GM18520 (cell line): ENCODE data around the gene GINS2.

Source experiments
- ATAC-seq: cut with Tn5 transposase; IDR thresholded peaks from one replicate; pipeline ENCODE4 v1.9.1; 2021; ENCODE audit not compliant: unreplicated experiment

Gene GINS2

GRCh38 chr16:85690469-85691064 is 1.8 kb upstream of the GINS2 start:
- no peak for ATAC-seq

- ATAC-seq: no peak
These were observed 1.2 kb upstream of the GINS2 start for GRCh38 chr16:85689950-85690320.

- ATAC-seq: no peak
These were observed 663 bp upstream of the GINS2 start for GRCh38 chr16:85689285-85689949.

DNA sequence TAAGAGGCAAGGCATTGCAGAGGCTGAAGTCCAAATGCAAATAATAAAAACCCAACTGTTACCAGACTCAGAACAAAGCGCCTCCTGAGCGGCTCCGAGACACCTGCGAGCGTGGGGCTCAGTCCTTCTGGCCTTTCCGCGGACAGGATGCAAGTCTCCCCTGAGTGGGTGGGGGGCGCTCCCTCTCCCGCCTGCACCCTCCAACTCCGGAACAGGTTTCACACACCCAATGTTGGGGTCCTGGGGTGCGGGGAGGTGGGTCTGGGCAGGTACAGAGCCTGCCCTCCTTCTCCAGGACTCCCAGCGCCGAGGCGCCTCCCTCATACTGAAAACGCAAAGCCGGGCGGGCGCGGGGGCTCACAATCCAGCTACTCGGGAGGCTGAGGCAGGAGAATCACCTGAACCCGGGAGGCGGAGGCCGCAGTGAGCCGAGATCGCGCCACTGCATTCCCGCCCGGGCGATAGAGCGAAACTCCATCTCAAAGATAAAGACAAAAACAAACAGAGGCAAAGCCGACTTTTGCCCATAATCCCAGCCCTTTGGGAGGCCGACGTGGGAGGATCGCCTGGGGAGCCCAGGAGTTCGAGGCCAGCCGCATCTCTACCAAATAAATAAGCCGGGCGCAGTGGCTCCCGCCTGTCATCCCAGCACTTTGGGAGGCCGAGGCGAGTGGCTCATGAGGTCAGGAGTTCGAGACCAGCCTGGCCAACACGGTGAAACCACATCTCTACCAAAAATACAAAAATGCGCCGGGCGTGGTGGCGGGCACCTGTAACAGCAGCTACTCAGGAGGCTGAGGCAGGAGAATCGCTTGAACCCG is 893 bp downstream of the GINS2 start:
- ATAC-seq: no peak

DNA sequence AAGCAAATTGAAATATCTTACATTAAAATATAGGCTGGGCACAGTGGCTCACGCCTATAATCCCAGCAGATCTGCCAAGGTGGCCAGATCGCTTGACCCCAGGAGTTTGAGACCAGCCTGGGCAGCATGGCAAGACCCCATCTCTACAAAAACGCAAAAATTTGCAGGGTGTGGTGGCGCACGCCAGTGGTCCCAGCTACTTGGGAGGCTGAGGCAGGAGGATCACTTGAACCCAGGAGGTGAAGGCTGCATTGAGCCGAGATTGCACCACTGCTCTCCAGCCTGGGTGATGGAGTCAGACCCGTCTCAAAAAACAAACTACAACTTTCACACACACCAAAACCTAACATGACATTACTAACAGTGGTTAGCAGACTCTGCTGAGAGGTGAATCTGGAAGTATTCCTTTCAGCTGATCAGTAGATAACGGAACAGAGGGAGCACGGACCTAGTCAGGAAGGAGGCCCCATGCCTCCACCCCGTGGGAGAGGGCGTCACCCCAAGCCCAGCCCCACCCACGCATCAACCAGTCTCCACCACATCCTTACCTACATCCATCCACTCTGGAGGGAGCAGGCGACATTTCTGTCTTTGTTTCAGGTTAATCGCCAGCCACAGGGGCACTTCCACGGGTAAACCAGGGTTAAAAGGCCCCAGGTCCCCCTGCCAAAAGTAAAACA is 1.7 kb downstream of the GINS2 start:
- ATAC-seq: no peak

DNA sequence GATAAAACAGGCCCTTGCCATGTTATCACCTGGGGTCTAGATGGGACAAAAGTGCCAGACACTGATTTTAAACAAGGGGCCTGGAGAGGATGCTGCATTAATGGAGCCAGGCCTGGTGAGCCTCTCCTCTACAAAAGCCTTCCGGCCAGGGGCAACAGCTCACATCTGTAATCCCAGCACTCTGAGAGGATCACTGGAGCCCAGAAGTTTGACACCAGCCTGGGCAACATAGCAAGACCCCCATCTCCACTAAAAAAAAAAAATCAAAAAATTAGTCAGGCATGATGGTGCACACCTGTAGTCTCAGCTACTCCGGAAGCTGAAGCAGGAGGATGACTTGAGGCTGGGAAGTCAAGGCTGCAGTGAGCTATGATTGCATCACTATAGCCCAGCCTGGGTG is 3.5 kb downstream of the GINS2 start:
- no peak for ATAC-seq

DNA sequence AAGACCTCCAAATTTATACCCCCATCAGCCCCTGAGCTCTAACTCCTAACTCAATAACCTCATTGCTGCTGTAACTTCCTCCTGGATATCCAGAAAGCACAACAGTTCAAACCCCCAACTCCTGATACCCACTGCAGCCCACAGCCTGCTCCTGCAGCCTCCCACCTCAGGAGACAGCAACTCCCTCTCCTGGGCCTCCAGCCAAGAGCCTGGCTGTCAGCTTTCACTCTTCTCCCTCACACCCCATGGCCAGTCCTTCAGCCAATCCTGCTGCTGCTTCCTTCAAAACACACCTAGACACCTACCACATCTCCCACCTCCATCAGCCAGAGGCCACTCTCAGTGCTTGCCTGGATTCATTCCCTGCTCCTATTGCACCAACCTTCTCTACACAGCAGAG is 5.4 kb downstream of the GINS2 start:
- no peak for ATAC-seq

- ATAC-seq: no peak
These were observed 6.2 kb downstream of the GINS2 start for GRCh38 chr16:85682516-85682915.

GRCh38 chr16:85681255-85681654 is 7.5 kb downstream of the GINS2 start:
- no peak for ATAC-seq

GRCh38 chr16:85680352-85680944 is 8.3 kb downstream of the GINS2 start:
- ATAC-seq: no peak

GRCh38 chr16:85679870-85680269 is 8.9 kb downstream of the GINS2 start:
- no peak for ATAC-seq

DNA sequence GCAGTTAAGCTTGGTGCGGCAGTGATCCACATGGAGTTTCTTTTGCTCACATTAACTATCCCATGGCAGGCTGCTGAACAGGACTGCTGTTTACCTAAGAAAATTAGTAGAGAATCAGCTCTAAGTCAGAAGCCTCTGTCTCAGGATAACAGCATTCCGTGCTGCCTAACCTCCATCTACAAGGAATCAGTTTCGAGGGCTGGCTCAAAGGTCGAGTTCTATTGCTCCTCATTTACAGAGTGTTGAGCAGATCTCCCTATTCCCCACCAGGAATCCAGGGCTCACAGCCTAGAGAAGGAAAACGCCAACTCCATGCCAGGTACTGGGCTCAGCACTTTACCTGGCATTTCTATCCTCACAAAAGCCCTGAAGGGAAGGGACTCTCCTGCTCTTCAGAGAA is 9.9 kb downstream of the GINS2 start:
- no peak for ATAC-seq

- no peak for ATAC-seq
These were observed 10.7 kb downstream of the GINS2 start for GRCh38 chr16:85678016-85678415.

- ATAC-seq: no peak
These were observed 11.3 kb downstream of the GINS2 start for GRCh38 chr16:85677383-85677967.

DNA sequence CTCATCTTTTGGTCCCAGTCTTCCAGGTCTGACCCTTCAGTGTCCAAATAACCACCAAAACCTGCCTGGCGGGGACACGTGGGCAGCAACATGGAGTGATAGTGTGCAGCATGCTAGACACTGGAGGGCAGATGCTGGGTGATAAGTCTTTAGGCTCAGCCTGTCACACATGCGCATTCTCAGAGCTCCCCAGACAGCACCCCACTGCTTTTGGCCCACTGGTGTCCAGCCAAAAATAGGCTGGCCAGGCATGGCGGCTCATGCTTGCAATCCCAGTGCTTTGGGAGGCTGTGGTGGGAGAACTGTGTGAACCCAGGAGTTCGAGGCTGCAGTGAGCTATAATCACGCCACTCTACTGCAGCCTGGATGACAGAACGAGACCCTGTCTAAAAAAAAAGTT is 12.3 kb downstream of the GINS2 start:
- no peak for ATAC-seq

DNA sequence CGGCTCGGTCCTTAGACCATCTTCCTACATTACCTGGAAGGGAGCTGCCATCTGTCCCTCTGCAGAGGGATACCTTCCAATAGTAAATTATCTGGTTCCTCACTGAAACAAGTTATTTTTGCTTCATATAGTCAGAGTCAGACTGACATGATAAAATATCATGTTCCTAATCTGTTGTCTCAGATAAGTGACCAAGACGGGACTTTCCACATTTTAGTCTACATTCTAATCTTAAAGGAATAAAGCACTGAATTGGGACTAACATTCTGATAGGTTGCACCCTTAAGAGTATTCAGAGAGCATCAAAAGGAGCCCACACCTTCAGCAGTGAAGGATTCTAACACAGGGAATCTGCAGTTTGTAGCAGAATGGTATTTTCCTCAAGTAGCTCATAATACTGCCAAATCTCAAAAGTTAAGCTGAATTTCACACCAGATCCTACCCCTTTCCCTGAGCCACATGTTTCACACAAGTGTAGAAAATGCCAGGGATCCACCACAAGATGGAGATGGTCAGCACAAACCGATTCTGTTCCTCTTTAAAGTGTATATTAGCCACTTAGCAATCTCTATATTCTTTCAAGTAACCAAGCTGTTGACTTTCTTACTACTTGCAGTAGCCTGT is 13.4 kb downstream of the GINS2 start:
- ATAC-seq: no peak

DNA sequence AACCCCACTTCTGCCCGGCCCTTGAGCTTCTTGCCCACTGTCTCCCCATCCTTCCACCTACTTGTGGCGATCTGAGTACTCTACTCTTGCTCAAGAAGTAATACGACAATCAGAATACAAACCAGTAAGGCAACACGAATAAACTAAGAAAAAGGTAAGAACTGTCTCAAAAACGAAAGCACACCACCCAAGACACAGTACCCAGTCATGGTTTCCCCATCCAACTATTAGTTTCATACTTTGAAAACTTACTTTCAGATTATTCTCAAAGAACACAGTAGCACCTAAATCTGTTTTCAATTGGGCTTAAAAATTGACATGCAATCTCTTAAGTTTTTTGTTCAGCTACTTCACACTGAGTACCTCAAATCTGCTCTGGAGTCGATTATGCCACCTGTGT is 13.9 kb downstream of the GINS2 start:
- no peak for ATAC-seq

DNA sequence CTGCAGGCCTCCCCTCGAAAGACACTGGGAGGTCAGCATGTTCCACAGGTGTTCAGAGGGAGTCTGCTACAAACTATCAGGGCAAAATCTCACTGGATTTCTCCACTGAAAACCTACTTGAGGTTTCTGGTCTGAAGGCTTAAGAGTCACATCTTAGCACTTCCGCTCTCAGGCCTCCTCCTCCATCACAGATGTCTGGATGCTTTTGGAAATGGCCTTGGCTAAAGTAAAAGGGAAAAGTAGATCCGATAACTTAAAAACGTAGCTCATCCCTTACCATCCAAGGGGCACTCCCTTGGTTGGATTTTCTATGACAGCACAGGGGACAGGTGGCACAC is 14.4 kb downstream of the GINS2 start:
- ATAC-seq: no peak

- ATAC-seq: no peak
These were observed 15.0 kb downstream of the GINS2 start for GRCh38 chr16:85673529-85674417.

DNA sequence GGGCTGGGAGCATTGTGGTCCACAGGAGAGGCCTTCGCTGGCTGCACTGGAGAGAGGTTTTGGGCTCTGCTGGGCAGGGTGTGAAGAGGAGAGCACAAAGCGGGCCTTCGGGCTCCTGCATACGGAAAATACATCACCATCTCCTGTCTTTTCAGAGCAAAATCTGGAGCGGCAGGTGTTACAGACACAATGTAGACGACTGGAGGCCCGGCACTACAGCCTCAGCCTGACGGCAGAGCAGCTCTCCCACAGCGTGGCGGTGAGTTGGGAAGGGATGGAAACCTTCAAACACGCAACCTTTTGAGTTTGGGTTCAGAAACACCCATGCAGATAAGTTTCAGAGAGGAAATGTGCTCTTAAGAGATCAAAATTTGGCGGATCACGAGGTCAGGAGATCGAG is 17.9 kb downstream of the GINS2 start:
- ATAC-seq: no peak
